GM23248 (cell line): Measurements from ENCODE around the gene PSPH.

Experiments
- EZH2 ChIP-seq: fragments of 200-600 bp; sonication (generic); IDR thresholded peaks from 2 replicates; pipeline ENCODE4 v1.6.1; 2018; ENCODE audit warnings: antibody characterized with exemption, mild to moderate bottlenecking; ENCODE audit not compliant: insufficient read depth, poor library complexity, severe bottlenecking
- EZH2phosphoT487 ChIP-seq: fragments of 200-600 bp; sonication (generic); IDR thresholded peaks from 2 replicates; pipeline ENCODE4 v1.6.1; 2018; ENCODE audit warnings: antibody characterized with exemption, moderate library complexity, mild to moderate bottlenecking, low read depth; ENCODE audit not compliant: insufficient read depth

- TF ChIP-seq EZH2 (no peak), EZH2phosphoT487 (no peak)
Measured at GRCh38 chr7:56086761-56087160, 35.5 kb upstream of the PSPH start.
